UCSD-AML1 (cell line): ENCODE results near the gene SCYL1.

Experiments
- DNase-seq: peaks from one replicate; lab custom pipeline; 2025; ENCODE audit not compliant: unreplicated experiment; lab: John Stamatoyannopoulos, UW

The SCYL1 gene

DNA sequence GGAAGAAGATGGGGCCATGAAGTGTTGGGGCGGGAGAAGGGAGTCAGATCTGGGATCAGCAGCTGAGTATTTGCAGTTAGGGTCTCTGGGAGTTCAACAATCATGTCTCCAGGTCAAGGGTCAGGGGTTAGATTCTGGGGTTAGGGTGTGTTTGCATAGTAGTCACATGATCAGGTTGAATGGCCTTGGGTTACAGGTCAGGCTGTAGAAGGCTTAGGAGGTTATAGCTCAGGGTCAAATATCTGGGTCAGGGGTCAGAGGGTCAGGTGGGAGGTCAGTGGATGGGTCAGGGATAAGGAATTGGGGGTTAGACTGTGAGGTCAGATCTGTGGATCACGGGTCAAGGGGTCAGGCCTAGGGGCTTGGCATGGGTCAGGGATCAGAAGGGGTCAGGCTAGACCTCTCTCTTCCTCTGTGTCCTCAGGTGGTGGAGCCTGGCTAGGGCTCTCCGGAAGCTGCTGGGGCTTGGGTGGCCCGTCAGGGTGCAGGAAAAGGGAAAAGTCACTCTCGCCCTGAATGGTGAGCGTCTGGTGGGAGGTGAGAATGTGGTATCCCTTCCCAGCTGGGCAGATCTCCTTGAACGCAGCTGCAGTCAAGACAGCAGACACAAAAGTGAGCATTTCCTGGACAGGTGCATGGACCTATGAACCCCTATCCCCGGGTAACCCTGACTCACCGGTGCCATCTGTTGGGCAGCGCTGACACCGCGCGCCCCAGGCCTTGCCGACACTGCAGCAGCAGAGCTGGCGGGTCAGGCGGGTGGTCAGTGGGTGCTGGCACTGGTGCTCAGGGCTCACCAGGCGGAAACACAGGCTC is 26.9 kb downstream of the SCYL1 start:
- DNase-seq = peak; percentile 67

DNA sequence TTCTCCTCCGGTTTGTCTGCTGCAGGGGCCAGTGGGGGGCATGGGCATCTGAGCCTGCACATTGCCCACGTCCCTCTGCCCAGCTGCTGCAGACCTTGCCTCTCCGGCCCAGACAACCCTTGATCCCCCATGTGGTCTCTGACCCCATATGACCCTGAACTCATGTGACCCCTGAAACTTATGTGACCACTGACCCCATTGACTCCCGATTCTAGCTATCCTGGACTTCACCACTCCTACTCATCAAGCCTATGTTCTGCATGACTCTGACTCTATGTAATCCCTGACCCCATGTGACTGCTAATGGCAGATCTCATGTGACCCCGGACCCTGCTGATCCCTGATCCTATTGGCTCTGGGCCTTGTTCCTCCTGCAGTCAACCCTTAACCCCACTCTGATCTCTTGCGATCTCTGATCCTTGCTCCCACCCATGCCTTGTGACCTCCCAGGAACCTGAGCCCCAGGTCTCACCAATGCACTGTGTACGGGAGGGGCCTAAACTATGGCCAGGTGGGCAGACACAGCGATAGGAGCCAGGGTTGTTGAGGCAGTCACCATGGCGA is 27.6 kb downstream of the SCYL1 start:
- DNase-seq = no peak

DNA sequence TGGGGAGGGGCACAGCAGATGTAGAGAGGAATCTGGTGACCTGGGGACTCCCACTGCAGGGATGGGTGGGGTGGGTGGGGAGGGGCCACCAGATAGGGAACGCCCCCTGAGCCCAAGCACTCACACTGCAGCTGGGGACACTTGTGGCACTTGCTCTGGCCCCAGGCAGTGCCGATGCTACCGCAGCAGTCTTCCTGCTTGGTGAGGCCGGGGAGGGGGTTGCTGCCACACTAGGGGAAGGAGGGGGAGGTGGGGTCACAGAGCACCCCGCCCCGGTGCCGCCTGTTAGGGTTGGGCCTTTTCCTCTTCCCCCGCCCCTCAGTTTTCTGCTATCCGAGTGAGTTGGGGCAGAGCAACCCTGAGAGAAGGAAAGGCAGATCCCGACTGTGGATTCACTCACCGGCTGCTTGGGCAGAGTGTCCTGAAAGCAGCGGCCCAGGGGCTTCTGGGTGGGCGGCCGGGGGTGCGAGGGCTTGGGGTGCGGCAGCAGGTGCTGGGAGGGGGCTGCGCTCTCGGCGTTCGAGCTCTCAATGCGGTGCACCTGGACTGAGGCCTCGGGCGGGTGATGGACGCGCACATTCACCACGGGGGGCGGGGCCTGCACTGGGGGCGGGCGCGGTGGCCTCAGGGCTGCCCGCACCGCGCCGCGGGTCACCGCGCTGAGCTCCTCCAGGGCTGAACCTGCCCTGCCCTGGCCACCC is 28.6 kb downstream of the SCYL1 start:
- DNase-seq = peak; percentile 75

DNA sequence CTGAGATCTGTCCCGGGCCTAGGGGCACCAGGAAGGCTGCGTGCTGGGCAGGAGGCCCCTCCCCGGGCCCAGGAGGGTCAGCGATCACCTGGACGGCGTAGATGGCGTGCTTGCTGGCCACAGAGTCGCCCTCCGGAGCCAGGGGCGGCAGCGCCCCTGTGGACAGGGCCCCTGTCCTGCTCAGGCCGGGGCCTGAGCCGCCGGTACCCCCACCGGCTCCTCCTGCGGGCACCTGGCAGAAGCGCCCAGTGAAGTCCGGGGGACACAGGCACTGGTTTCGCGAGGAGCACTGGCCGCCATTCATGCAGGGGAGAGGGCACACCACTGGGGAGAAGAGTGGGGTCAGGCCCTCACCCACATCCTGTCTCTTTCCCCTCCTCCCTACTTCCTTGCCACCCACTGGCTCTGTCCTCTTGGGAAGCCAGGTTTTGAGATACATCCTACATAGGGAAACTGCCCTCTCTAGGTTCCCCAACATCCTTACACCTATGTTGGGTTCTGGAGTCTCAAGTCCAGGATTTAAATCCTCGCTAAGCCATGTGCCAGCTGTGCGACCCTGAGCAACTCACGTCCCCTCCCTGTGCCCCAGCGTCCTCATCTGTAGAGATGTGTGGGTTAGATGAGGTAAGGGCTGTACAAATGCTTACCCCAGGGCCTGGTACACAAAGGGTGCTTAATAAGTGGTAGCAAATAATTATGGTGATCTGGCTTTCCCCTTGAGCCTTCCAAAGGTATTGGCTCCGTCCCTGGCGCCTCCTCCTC is 29.4 kb downstream of the SCYL1 start:
- DNase-seq = no peak

DNA sequence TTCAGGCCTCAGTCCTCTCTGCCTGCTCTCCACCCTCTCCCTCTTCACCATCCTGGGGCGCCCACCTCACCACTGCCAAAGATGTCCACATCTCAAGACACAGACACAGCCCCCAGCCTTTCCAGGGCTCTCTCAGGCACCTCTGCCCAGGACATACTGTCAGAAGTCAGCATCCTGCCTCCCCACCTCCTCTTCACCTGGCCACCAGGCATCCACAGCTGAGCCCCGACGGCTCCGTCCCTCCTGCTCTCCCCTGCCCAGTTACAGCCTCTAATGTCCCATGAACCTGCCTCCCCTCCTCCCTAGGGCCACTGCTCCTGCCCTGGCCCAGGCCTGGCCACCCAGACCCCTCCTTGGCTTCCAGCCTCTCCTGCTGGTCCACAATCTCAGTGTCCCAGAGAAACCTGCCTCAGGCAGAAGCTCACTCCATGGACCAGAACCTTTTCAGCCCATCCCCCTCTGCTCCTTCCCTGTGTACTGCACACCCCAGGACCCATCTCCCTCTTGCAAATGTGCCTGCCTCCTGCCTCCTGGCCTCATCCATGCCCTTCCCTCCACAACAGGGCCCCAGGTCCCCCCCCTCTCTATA is 30.1 kb downstream of the SCYL1 start:
- no peak for DNase-seq

DNA sequence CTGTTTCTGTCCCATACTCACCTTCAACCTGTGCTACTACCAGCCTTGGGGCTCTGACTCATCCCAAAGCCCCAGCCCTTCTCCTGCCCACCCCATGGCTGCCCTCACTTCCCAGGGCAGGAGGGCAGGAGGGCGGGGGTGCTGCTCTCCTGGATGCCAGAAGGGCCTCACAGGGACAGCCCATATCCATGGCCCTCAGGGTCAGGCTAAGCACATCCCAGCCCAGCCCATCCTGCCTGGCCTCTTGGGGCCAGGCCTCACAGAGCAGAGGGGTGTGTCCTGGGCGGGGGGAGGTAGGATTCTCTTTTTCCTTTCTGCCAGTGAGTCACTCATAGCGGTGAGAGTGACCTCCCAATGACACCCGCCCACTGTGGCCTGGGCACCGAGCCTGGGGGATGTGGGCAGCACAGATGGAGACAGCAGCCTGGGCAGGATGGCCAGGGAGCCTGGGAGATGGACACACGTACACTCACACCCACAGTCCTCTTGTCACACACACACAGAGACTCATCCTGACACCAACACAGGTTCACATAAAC is 30.9 kb downstream of the SCYL1 start:
- peak; percentile 58 for DNase-seq

DNA sequence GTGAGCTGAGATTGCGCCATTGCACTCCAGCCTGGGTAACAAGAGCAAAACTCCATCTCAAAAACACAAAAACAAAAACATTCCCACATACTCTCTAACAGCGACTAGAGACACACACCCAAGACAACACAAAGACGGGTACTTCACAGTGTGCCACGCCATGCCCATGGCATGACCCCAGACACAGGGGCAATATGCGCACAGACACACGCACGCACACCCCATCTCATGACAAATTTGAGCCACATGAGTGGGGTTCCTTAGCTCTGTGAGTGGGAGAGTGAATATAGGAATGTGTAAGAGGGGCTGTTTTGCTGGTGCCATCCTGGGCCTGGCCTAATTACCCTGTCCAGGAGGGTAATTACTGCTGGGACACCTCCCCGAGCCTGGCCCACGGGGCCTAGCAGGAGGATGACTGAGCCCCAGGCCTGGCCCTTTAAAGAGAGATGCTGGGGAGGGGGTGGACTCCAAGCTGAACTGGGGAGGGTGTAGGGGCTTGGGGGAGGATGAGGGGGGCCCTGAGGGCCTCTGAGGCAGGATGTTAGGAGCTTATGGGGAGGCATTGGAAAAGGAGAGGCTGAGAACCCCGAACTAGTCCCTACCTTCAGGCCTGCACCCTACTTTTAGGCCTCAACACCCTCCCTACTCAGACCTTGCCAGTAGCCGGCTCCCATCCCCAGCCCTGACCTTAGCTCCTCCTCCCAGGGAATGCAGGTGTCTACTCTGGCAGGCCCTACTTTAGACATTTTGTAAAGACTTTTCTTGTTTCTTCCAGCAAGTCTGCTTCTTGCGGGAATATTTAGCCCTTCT is 31.8 kb downstream of the SCYL1 start:
- no peak for DNase-seq

DNA sequence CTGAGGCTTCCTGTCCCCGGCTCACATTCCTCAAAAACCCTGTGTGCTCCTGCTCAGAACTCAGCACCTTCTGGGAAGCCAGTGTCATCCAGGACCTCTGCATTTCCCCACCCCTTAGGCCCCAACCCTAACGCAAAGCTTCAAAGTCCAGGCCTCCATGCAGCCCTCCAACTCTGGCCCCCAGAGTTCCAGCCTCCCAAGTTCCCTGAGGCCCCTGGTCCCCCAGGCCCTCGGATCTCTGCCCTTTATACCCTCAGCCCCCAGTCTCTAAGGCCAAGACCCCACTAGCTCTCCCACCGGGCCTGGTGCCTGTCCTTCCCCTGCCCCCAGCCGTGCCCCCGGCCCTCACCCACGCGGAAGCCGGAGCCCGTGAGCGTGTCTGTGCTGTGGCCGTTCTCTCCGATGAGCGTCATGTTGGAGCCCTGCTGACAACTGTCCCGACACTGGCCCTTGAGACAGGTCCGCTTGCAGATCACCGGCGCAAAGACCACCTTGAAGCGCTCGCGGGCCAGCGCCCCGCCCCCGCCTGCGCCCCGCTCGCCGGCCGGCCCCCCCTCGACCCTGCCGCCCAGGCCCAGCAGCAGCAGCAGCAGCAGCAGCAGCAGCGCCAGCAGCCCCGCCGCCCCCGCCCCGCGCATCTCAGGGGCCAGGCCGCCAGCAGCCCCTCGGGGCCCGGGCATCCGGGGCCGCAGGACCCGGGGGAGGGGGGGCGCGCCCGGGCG is 32.6 kb downstream of the SCYL1 start:
- no peak for DNase-seq

DNA sequence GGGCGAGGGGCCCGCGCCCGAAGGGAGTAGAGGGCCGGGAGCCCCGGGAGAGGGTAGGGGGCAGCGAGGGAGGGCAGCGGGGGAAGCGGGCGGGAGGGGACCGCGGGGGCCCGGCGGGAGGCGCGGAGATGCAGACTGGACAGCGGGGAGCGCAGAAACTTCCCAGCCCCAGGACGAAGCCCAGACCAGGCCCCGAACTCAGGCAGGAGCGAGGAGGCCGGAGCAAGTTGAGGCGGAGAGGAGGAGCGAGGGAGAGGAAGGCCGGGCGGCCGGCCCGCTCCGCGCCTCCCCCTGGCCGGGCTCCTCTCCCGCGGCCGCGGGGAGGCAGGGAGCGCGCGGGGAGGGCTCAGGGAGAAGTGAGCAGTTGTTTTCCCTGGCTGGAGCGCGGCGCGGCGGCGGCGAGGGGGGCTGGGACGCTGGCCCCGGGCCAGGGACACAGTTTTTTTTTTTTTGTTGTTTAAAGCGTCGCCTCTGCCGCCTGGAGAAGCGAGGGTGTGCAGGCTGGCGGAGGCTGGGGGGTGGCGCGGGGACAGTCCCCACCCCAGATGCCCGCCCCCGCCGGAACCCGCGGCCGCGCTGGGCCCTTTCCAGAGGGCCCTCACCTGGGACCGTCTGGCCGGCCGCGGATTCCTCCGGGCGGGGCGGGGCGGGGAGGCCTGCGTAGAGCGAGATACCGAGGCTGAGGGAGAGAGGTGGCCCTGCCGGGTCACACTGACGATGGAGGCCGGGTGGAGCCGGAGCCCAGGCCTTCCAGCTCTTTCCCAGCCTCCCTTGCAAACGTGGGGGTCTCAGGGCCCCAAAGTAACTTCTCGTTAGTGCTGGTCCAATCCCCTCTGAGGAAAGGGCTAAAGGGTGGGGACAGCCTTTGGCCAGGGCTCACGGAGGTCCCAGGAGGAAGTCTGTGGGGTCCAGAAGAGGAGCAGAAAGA is 33.4 kb downstream of the SCYL1 start, which contains the start of gene LTBP3:
TSS of gene LTBP3 (minus strand) at position 358 of the 928 bp plus-strand sequence. CDS start 400 bp downstream, outside the sequence.
- no peak for DNase-seq

DNA sequence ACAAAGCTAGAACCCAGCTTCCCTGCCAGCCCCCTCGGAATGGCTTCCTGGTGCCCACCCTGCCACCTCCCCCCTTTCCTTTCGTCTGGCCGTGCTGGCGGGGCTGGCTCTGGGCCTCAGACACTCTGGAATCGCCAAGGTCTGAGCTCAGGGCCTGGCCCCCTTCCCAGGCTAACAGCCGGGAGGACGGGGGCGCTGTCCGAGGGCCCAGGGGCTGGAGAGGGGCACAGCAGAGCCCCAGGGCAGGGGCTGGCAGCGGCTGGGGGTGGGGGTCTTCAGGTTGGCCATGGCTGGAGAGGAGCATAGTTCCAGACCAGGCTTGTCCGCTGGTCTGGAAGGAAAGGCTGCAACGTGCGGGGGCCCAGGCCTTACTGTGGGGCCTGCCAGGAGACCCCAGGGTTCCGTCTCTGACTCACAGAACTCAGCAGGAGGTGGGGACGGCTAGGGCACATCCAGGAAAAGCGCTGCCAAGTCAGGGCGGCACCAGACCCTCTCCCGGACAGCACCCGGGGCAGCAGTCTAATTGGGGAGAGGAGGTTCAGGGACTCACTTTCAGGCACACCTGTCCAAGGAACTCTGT is 34.1 kb downstream of the SCYL1 start:
- no peak for DNase-seq

DNA sequence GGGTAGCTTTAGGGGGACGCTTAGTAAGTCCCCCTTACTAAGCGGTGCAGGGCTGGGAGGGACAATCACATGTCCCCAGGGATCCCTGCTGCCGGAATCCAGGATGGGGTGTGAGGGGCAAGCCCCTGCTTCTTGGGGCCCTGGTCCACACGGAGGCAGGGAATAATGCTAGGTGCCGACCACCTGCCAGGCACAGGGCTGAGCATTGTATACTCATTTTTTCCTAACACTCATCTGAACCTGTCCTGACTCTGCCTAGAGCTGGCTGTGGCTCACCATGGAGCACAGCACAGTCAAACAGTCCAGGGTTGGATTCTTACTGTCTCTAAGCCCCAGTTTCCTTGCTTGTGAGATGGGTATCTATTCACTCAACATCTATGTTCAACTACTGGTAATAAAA is 34.7 kb downstream of the SCYL1 start:
- DNase-seq = no peak

DNA sequence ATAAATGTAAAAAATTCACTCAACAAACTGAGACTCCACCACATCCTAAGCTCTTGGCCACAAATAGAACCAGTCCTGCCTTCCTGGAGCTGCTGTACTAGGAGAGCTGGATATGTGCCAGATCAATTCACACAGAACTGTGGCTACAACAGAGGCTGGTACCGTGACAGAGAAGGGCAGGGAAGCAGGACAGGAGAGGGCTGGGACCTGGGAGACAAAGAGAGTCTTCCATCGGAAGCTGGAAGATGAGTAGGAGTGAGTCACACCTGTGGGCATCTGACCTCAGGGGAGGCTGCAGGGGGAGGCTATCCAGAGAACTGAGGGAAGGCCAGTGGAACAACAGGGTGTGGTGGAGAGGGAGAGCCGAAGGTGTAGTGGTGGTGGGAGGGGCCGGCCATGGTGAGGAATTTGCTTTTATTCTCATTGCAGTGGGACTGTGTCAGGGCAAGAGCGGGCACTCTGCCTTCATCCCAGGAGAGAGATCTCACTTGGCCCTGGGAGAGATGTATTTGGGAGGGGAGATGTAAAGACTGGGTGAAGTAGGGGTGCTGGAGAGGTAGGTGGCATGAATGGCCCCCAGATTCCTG is 35.2 kb downstream of the SCYL1 start:
- DNase-seq = no peak

DNA sequence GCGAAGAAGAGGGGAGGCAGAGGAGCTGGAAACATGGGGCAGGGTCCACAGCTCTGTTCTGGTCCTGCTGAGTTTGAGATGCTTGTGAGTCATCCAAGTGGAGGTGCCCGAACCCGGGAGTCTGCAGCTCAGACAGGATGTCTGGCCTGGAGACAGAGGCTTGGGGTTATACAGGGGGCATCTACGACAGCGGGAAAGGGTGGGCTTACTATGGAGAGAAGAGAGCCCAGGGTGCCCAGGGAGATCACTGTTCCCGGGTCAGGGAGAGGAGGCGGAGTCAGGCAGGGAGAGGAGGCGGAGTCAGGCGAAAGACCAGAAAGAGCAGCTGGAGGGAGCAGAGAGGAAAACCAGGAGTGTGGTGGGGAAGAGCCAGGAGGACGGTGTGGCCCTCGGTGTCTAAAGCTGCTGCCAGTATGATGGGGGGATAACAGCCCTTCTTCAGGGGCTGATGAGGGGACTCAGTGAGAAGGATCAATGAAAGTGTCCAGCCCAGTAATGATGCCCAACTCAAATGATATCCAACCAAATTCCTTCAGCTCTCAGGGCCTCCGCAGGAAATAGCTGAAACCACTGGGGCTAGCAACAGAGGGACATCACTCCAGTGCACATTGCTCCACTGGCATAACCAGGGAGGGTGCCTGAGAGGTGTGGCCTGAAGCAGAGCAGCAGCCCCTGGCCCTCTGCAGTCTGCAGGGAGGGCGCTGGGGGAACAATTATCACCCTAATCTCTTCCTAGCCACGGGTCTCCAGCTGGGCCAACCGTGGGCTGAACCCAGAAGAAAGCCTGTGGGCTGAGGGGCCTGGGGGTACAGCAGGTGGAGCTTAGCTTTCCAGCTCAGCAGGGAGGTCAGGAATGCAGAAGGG is 35.9 kb downstream of the SCYL1 start:
- no peak for DNase-seq

DNA sequence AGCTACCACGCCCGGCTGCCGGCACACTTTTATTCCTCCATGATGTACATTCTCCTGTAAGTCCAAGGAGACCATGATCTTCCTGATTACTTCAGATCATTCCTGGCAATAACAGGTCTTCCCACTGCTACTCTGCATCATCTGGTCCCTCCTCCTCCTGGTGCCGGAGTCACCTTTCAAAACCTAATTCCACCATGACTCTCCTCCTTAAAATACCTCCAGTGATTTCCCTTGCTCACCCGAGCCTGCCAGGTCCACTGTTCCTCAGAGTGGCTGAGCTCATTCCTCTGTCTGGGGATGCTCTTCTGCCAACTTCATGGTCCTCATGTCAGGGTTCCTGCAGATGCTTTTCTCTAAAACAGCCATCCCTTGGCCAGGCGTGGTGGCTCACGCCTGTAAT is 37.1 kb downstream of the SCYL1 start:
- no peak for DNase-seq

DNA sequence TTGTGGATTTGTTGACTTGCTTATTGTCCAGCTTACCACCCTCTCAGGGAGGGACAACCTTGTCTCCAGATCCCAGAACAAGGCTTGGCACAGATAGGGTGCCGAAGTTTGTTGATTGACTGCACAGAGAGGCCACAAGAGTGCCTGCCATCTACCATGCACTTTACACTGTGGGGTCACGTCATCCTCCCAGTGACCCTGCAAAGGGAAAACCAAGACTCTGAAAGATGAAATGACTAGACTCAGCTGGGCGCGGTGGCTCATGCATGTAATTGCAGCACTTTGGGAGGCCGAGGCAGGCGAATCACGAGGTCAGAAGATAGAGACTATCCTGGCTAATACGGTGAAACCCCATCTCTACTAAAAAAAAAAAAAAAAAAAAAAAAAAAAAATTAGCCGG is 37.9 kb downstream of the SCYL1 start:
- DNase-seq = no peak

DNA sequence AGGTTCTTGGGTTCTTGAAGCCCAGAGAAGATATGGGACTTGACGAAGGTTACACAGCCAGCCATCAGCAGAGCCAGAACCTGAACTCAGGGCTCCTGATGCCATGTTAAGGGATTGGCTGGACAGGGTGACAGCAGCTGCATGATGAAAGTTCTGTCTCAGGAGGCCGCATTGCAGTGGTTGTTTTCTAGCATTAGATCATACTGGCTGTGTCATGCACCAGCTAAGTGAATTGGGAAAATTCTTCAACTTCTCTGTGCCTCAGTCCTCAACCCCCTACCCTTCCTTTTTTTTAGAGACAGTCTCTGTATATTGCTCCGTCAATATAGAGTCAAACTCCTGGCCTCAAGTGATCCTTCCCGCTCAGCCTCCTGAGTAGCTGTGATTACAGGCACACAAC is 38.7 kb downstream of the SCYL1 start:
- no peak for DNase-seq
